Kidney (tissue), 14 donors: ENCODE measurements around the gene IL31. TPM values are rescaled to one million over a fixed set of nuclear protein-coding genes. Genes with fewer than 3 reads are reported as not detected.

ENCODE experiments used
- DNase-seq, 5 donors: peaks; one replicate each; pipeline ENCODE4 v3.0.0-alpha.2; 2013 to 2020
- FAIRE-seq: peaks from 2 replicates; lab custom pipeline; 2012; peaks lifted over from hg19 to GRCh38; lab: Jason Lieb, UNC
- H3K27ac ChIP-seq, 2 donors: one replicate each; pipeline ENCODE4 v1.7.0; 2013; ENCODE audit warnings: low read depth in 2 of 2, low read length in 2 of 2, inconsistent platforms in 1 of 2
- H3K27me3 ChIP-seq: one replicate; pipeline ENCODE4 v1.7.1; 2013; ENCODE audit warnings: low read length, inconsistent platforms; ENCODE audit not compliant: control insufficient read depth, insufficient read depth
- H3K36me3 ChIP-seq, 3 donors: one replicate each; pipeline versions ENCODE4 v1.7.0 to v1.7.1; 2013; ENCODE audit warnings: low read length in 3 of 3, control low read depth in 1 of 3, inconsistent platforms in 1 of 3; ENCODE audit not compliant: insufficient read depth in 3 of 3, control insufficient read depth in 2 of 3
- H3K4me1 ChIP-seq, 3 donors: one replicate each; pipeline versions ENCODE4 v1.7.0 to v1.7.1; 2013; ENCODE audit warnings: low read length in 3 of 3, inconsistent platforms in 1 of 3, low read depth in 1 of 3; ENCODE audit not compliant: control insufficient read depth in 2 of 3, insufficient read depth in 2 of 3
- H3K4me3 ChIP-seq, 3 donors: one replicate each; pipeline versions ENCODE4 v1.7.0 to v1.8.1; 2013; ENCODE audit warnings: low read length in 3 of 3, control low read depth in 1 of 3, inconsistent platforms in 1 of 3
- H3K9ac ChIP-seq, 3 donors: one replicate each; pipeline versions ENCODE4 v1.7.0 to v1.7.1; 2013; ENCODE audit warnings: low read length in 3 of 3, control low read depth in 1 of 3, inconsistent platforms in 1 of 3
- H3K9me3 ChIP-seq, 3 donors: one replicate each; pipeline versions ENCODE4 v1.7.0 to v1.7.1; 2013; ENCODE audit warnings: low read length in 3 of 3, control low read depth in 1 of 3, inconsistent platforms in 1 of 3; ENCODE audit not compliant: control insufficient read depth in 2 of 3, insufficient read depth in 1 of 3
- intact Hi-C: fragments of 100-400 bp; cut with DNase I; formaldehyde crosslinking; loops from one replicate; pipeline ENCODE4 v1.11.1; 2022
- polyA plus RNA-seq: library from polyadenylated mRNA; stranded (reverse); fragments of 350-450 nt; fragmentation: Illumina TruSeq; extraction: RNeasy Lipid Tissue Mini Kit (QIAGEN cat#74804); gene quantifications from one replicate; pipeline ENCODE4 v1.2.3, GENCODE V29; 2014; ENCODE audit warnings: low read depth, low replicate concordance; ENCODE audit not compliant: insufficient read depth
- total RNA-seq: library from RNA; stranded (reverse); fragmentation: NEBNext Ultra II Directional; extraction: Animal tissue kit (Norgen Biotek cat#: 25700); gene quantifications from one replicate; pipeline ENCODE4 v1.2.1, GENCODE V29; 2021
- TF ChIP-seq, protein P1 (sequence below): IDR thresholded peaks from 3 replicates; pipeline ENCODE4 v1.5.1; 2012; ENCODE audit warnings: mild to moderate bottlenecking, moderate library complexity, borderline replicate concordance; ENCODE audit not compliant: insufficient read depth; ENCODE audit errors: extremely low read depth
- donor health status: control.
- donor health status: control.
- donor health status: control.
- donor health status: control.
- donor health status: control.
- donor health status: DM: yes; HTN: yes; CAD: no.
- donor health status: Normal renal cell carcinoma (clear cell type).

IL31 gene
- total and polyA plus RNA-seq, 2 donors from 2014 or later = not detected

DNA sequence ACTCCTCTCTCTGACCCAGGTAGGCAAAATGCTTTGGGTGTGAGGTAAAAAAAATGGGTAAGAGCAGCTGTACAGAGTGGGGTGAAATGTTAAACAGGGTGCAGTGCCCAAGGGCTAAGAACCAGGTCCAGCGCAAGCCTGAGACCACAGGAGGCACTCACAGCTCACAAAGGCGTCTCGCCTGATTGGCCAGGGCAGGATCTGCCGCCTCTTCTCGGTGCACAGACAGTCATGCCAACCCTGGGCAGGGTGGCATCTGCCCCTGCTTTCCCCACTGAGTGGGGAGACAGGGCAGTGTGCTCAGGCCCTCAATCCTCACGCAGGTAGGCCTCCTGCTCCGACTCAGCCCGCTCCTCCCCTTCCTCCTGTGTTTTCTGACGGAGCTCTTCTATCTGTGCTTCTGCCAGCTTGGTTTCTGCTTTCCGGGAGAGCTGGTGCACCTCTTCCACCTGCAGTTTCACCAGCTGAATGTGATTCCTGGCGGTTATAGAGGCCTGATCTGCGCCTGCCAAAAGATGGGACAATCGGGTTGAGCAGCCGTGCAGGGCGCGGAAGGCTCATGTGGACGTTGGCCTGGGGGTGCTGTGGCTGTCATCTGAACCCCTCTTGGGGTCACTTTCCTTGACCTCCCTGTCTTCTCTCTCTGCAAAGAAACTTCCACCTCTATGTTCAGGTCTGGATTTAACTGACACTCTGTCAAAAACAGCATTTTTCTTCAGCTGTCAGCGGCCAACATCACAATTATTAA lies 34.2 kb upstream of the IL31 start:
- intact Hi-C loops = no loop called here
- TF ChIP-seq, protein P1, sequence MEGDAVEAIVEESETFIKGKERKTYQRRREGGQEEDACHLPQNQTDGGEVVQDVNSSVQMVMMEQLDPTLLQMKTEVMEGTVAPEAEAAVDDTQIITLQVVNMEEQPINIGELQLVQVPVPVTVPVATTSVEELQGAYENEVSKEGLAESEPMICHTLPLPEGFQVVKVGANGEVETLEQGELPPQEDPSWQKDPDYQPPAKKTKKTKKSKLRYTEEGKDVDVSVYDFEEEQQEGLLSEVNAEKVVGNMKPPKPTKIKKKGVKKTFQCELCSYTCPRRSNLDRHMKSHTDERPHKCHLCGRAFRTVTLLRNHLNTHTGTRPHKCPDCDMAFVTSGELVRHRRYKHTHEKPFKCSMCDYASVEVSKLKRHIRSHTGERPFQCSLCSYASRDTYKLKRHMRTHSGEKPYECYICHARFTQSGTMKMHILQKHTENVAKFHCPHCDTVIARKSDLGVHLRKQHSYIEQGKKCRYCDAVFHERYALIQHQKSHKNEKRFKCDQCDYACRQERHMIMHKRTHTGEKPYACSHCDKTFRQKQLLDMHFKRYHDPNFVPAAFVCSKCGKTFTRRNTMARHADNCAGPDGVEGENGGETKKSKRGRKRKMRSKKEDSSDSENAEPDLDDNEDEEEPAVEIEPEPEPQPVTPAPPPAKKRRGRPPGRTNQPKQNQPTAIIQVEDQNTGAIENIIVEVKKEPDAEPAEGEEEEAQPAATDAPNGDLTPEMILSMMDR = no peak
- FAIRE-seq (no peak), DNase-seq (no peak)
- no peaks in the 10 kb centered on the region for H3K4me1 ChIP-seq
- no peak overlapping the region for H3K4me3 ChIP-seq
- H3K27ac ChIP-seq = no peak overlapping the region
- peaks cover 2 to 31% (median 15%) of the 10 kb centered on the region in 3 donors for H3K36me3 ChIP-seq
- peaks cover 4% of the 10 kb centered on the region for H3K27me3 ChIP-seq
- H3K9ac ChIP-seq = no peak overlapping the region
- H3K9me3 ChIP-seq = no peaks in the 10 kb centered on the region

DNA sequence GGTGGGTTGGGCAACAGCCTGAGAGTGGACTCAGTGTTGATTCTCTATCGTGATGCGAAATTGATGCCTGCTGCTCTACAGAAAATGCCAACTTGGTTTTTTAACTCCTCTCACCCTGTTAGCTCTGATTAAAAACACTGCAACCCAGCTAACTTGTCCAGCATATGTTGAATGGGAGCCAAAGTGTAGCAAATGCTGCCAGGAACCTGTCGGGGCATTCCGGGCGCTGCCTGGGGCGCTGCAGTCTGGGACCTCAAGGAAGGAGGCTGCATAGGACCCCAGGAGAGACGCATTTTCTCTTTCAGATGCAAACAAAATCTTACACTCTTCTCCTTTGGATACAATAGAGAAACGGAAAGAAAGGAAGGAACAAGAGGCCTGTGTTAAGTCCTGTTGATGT lies 33.4 kb upstream of the IL31 start:
- Histone ChIP-seq H3K27me3 (peaks cover 4% of the 10 kb centered on the region), H3K4me3 (no peak overlapping the region), H3K9me3 (no peaks in the 10 kb centered on the region), H3K36me3 (peaks cover 0 to 27% (median 14%) of the 10 kb centered on the region in 3 donors), H3K27ac (no peak overlapping the region), H3K9ac (no peak overlapping the region), H3K4me1 (peaks cover 0 to 5% (median 0%) of the 10 kb centered on the region in 3 donors)
- DNase-seq = no peak
- intact Hi-C loops = no loop called here
- TF ChIP-seq, protein P1 = no peak
- no peak for FAIRE-seq

DNA sequence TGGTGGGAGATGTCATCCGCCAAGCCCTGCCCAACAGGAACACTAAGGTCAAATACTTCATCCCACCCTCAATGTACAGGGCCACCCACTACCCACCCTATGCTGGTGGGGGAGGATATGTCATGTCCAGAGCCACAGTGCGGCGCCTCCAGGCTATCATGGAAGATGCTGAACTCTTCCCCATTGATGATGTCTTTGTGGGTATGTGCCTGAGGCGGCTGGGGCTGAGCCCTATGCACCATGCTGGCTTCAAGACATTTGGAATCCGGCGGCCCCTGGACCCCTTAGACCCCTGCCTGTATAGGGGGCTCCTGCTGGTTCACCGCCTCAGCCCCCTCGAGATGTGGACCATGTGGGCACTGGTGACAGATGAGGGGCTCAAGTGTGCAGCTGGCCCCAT lies 33.0 kb upstream of the IL31 start:
- peaks cover 0 to 23% (median 14%) of the 10 kb centered on the region in 3 donors for H3K36me3 ChIP-seq
- TF ChIP-seq, protein P1 = no peak
- H3K27me3 ChIP-seq = peaks cover 4% of the 10 kb centered on the region
- DNase-seq = no peak
- no peak for FAIRE-seq
- intact Hi-C loops = no loop called here
- H3K4me1 ChIP-seq = peaks cover 0 to 5% (median 0%) of the 10 kb centered on the region in 3 donors
- H3K4me3 ChIP-seq = no peak overlapping the region
- no peak overlapping the region for H3K27ac ChIP-seq
- H3K9me3 ChIP-seq = no peaks in the 10 kb centered on the region
- H3K9ac ChIP-seq = no peak overlapping the region
